ENCODE measurements around the gene LEFTY2.
"Not testable (repeated sequence)": the region's sequence is repeated elsewhere in the genome, so short reads cannot be mapped to it uniquely, and the experiment has no call there.

LEFTY2 gene

DNA sequence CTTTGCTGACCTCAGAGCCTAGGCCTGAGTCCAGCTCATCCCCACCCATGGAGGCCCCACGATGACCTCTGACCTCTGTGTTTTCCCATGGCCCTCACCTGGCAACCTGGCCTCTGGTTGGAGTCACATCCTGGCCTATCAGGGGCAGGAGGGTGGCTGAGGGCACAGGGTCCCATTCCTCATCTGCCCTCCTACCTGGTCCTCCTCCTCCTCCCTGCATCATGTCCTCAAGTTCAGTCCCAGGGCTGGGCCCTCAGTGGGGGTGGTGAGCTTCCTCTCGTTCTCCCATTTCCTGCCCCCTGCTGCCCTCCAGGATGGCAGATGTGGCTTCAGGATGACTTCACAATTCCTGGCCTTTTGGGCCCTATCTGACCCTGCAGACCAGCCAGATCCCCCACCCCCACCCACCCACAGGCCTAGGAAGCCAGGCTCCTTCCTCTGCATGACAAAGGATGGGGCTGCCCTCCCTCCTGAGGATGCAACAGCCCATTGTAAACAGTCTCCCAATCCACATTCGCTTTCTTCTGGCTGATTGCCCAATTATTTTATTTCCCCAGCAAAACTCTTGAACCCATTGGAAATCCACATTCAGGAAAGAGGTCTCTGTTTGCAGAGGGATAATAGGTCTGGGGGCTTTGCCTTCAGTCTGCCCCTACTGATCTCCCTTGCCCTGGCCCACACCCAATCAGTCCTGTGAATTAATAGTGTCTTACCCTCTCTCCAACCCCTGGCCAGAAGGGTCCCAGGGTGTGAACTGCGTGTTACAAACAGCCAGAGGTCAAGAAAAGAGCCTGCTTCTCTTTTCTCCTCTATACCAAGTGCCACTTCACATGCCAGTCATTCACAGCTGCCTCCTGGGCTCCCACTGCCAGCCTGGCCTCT lies 41.7 kb downstream of the LEFTY2 start:
- no peak for DNase-seq

GRCh38 chr1:225897595-225898514 lies 43.2 kb downstream of the LEFTY2 start:
- no peak for DNase-seq

DNA sequence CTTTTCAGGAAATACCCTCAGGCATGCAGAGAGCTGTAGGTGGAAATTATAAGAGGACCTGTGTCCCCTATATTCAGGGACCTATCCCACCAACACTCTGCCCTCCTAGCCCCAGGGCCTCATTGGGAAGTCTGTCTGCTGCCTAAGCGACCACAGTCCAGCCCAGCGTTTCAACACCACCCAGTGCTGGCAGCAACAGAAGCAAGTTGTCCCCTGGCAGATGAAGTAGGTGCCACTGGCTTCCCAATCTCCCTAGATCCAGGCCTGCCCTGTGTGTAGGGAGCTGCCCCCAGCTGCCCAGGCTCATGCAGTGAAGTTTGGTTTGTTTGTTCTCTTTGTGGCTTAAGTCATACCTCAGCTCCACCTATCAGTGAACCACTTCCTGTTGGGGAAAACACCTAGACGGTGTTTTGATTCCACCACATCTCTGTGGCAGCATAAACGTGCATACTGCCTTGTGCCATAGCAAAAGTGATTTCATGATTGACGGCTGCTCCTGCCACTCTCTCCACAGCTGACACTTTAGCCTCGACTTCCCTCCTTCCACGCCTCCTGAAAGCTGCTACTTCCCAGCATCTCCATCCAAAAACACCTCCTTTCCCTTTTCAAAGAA lies 44.0 kb downstream of the LEFTY2 start:
- no peak for DNase-seq

- no peak for DNase-seq
Measured at GRCh38 chr1:225896494-225896893, 44.5 kb downstream of the LEFTY2 start.

GRCh38 chr1:225892307-225892706 lies 48.7 kb downstream of the LEFTY2 start:
- DNase-seq = no peak

- DNase-seq = no peak
Measured at GRCh38 chr1:225891229-225891972, 49.6 kb downstream of the LEFTY2 start.

DNA sequence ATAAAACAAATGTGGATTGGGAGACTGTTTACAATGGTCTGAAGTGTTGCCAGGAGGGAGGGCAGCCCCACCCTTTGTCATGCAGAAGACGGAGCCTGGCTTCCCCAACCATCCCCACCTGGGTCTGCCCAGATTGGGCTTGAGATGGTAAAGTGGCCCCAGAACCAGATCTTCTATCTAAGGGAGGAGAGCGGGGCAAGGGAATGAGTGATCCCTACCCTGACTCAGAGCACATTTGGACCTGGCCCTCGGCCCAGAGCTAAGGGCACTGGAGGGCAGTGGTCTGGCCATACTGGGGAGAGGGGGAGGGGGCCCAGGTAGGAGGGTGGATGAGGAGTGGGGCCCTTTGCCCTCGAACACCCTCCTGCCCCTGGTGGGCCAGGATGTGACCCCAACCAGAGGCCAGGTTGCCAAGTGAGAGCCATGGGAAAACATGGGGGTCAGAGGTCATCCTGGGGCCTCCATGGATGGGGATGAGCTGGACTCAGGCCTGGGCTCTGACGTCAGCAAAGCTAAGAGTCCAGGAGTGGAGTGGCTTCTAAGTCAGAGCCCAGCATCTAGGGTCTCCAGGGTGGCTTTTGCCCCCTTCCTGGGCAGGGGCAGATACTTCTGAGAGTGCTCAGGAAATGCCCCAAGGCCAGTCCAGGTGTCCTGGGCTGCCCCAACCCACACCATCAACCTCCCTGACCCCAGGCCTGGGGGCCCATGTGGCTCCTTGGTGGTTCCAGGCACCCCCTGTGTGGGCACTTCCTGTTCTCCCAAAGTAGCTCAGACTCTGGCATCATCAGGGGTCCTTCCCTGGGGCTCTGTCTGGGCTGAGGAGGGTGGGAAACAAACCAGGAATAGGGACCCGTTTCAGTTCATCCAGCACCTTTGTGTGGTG lies 50.4 kb downstream of the LEFTY2 start:
- no peak for DNase-seq

DNA sequence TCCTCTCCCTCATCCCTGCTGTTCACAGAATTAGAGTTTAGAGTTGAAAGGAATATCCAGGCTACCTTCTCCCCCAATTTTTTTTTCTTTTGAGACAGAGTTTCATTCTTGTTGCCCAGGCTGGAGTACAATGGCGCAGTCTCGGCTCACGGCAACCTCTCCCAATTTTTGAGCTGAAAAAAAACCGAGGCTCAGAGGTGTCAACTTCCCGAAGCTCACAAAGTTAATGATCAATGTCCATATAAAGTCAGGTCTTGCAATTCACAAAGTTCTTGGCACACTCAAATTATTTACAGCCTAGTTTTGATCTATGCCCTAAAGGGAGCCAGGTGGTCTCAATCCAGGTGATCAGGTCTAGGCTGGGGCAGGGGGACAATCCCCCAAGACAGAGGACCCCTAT lies 51.3 kb downstream of the LEFTY2 start:
- no peak for DNase-seq

DNA sequence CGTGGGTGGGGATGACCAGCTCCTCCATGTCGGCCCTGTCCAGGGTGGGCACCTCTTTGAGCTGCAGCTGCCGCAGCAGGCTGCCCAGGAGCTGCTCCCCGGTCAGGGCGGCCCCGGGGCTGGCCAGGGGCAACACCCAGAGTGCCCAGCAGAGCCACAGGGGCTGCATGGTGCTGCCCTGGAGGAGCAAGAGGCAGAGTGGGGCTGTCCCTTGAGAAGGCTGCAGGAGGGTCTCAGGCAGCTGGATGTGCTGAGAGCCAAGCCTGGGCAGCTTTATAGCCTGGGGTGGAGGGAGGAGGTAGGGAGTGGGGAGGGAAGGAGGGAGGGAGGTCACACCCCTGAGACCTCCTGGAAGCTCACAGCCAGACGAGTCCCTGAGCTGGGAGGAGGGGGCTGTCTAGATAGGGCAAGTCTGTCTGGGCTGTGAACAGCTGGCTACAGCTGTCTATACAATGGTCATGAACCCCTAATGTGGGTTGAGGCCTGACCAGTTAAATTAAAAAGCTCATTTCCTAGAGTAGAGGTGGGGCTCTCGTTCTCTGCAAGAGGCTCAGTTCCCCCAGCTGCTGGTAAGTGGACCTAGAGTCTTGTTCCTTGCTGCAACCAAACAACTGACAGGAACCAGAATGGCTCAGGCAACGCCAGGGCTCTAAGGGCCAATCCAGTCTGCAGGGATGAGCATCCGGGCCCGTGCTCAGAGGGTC lies 52.0 kb downstream of the LEFTY2 start, which contains the start of gene LEFTY1:
TSS of gene LEFTY1 (minus strand) at position 249 of the 704 bp plus-strand sequence. CDS start at position 169, 80 bp downstream.
- DNase-seq = no peak

DNA sequence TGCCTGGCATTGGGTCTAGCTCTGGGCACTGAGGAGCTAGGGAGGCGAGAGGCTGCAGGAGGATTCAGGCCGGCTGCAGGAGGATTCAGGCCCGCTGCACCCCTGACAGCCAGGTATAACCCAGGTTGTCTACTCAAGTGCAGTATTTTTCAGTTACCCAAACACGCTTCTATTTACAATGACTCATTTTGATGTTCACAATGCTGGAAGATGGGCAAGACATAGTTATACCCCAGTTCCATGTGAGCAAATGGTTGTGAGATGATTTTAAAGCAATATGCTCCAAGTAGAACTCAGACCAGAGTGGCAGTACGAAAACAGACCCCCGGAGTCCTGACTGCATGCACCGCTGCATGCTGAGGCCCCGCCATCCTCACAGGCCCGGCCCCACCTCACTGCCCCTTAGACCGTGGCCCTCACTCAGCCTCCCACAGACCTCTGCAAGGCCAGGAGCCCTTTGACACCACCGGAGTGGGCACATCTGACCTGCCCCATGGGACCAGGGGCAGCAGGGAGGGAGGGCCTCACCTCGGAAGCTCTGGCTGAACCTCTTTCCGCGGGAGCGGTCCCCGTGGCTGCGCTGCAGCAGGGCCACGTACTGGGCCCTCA lies 52.6 kb downstream of the LEFTY2 start:
- DNase-seq = no peak

- DNase-seq = not testable (repeated sequence)
Measured at GRCh38 chr1:225887554-225888288, 53.3 kb downstream of the LEFTY2 start.

GRCh38 chr1:225887030-225887314 lies 54.0 kb downstream of the LEFTY2 start:
- no peak for DNase-seq

Data from DMS 273 treated with DMSO at 0.1 percent for 48 hours (cell line).